GM23338 (cell line): Measurements from ENCODE around the gene TARS1. TPM values are rescaled to one million over a fixed set of nuclear protein-coding genes. Genes with fewer than 3 reads are reported as not detected.

Experiments used
- ATAC-seq: fragments of 200-7000 bp; cut with Tn5 transposase; 3 replicates; pipeline ENCODE4 v1.9.1; 2020
- DNase-seq: peaks from one replicate; pipeline ENCODE4 v3.0.0-alpha.2; 2015; ENCODE audit warnings: low spot score
- H2AFZ ChIP-seq: fragments of 200-600 bp; sonication (generic); 2 replicates; pipeline ENCODE4 v1.8.0; 2016; ENCODE audit warnings: antibody characterized with exemption, mild to moderate bottlenecking, moderate library complexity
- H3F3A ChIP-seq: fragments of 200-600 bp; sonication (generic); replicated peaks from 2 replicates; pipeline ENCODE4 v1.8.0; 2017; ENCODE audit warnings: antibody characterized with exemption, mixed run types, low read depth
- H3K27ac ChIP-seq: fragments of 200-600 bp; sonication (generic); 2 replicates; pipeline ENCODE4 v1.6.1; 2016; ENCODE audit warnings: low read depth
- H3K27me3 ChIP-seq: fragments of 200-600 bp; sonication (generic); 2 replicates; pipeline ENCODE4 v1.8.0; 2016; ENCODE audit warnings: mild to moderate bottlenecking, mixed run types, moderate library complexity; ENCODE audit not compliant: insufficient read depth
- H3K36me3 ChIP-seq: fragments of 200-600 bp; sonication (generic); 2 replicates; pipeline ENCODE4 v1.8.0; 2016; ENCODE audit warnings: mild to moderate bottlenecking; ENCODE audit not compliant: insufficient read depth
- H3K4me1 ChIP-seq: fragments of 200-600 bp; sonication (generic); 2 replicates; pipeline ENCODE4 v1.8.0; 2016; ENCODE audit warnings: mild to moderate bottlenecking, moderate library complexity; ENCODE audit not compliant: insufficient read depth
- H3K4me2 ChIP-seq: fragments of 200-600 bp; sonication (generic); 2 replicates; pipeline ENCODE4 v1.7.1; 2017; ENCODE audit warnings: mixed run types
- H3K4me3 ChIP-seq: fragments of 200-600 bp; sonication (generic); 2 replicates; pipeline ENCODE4 v1.6.1; 2016; ENCODE audit warnings: mixed run types
- H3K79me2 ChIP-seq: fragments of 200-600 bp; sonication (generic); replicated peaks from 2 replicates; pipeline ENCODE4 v1.8.0; 2017; ENCODE audit warnings: mild to moderate bottlenecking; ENCODE audit not compliant: insufficient read depth
- H3K9me2 ChIP-seq: fragments of 200-600 bp; sonication (generic); 2 replicates; pipeline ENCODE4 v1.8.0; 2017; ENCODE audit not compliant: insufficient read depth
- H4K20me1 ChIP-seq: fragments of 200-600 bp; sonication (generic); replicated peaks from 2 replicates; pipeline ENCODE4 v1.8.0; 2017; ENCODE audit warnings: mild to moderate bottlenecking; ENCODE audit not compliant: insufficient read depth
- H3K27ac Mint-ChIP-seq: 2 replicates; pipeline ENCODE4 v1.8.0; 2020; ENCODE audit warnings: inconsistent platforms, mild to moderate bottlenecking, moderate library complexity, mixed read lengths
- H3K27me3 Mint-ChIP-seq: 3 replicates; pipeline ENCODE4 v1.8.0; 2022; ENCODE audit warnings: low read depth, mild to moderate bottlenecking, moderate library complexity, mixed read lengths, inconsistent platforms; ENCODE audit not compliant: insufficient read depth, poor library complexity
- H3K36me3 Mint-ChIP-seq: 3 replicates; pipeline ENCODE4 v1.8.0; 2021; ENCODE audit warnings: low read depth, mild to moderate bottlenecking, inconsistent platforms, moderate library complexity, mixed read lengths
- H3K4me1 Mint-ChIP-seq: 3 replicates; pipeline ENCODE4 v1.8.0; 2020; ENCODE audit warnings: mild to moderate bottlenecking, inconsistent platforms, mixed read lengths
- H3K4me3 Mint-ChIP-seq: 3 replicates; pipeline ENCODE4 v1.8.0; 2021; ENCODE audit warnings: moderate library complexity, mild to moderate bottlenecking, inconsistent platforms, mixed read lengths
- H3K9me3 Mint-ChIP-seq: 3 replicates; pipeline ENCODE4 v1.8.0; 2020; ENCODE audit warnings: moderate library complexity, mild to moderate bottlenecking, inconsistent platforms, mixed read lengths
- CREB1 ChIP-seq: fragments of 250-450 bp; sonication (Bioruptor Pico); IDR thresholded peaks from 2 replicates; pipeline ENCODE4 v1.5.0; 2020; ENCODE audit warnings: low read depth, mild to moderate bottlenecking, moderate library complexity
- CTCF ChIP-seq, 2 experiments: fragments of 200-600 bp in 1 of 2; sonication (generic) in 1 of 2; conservative IDR thresholded peaks; 2 replicates each; pipeline versions ENCODE4 v1.5.1 to v1.6.1; 2016 to 2017; ENCODE audit warnings: antibody characterized with exemption in 2 of 2, low read depth in 2 of 2, mild to moderate bottlenecking in 2 of 2, moderate library complexity in 1 of 2
- ETS1 ChIP-seq: IDR thresholded peaks from 2 replicates; pipeline ENCODE4 v1.6.1; 2016; ENCODE audit warnings: antibody characterized with exemption
- EZH2 ChIP-seq: fragments of 200-600 bp; sonication (generic); IDR thresholded peaks from one replicate; pipeline ENCODE4 v1.8.0; 2017; ENCODE audit warnings: antibody characterized with exemption, mild to moderate bottlenecking, low read depth; ENCODE audit not compliant: unreplicated experiment
- EZH2phosphoT487 ChIP-seq: fragments of 200-600 bp; sonication (generic); IDR thresholded peaks from one replicate; pipeline ENCODE4 v1.8.1; 2018; ENCODE audit warnings: antibody characterized with exemption; ENCODE audit not compliant: unreplicated experiment
- NANOG ChIP-seq: IDR thresholded peaks from 2 replicates; pipeline ENCODE4 v1.6.1; 2016; ENCODE audit warnings: antibody characterized with exemption, borderline replicate concordance
- POLR2AphosphoS5 ChIP-seq: IDR thresholded peaks from 2 replicates; pipeline ENCODE4 v1.6.1; 2016; ENCODE audit warnings: antibody characterized with exemption, low read depth
- ZNF114 ChIP-seq: fragments of 250-450 bp; sonication (Bioruptor Pico); IDR thresholded peaks from 2 replicates; pipeline ENCODE4 v1.5.0; 2020; ENCODE audit warnings: mild to moderate bottlenecking, moderate library complexity
- ZNF331 ChIP-seq: fragments of 250-450 bp; sonication (Bioruptor Pico); IDR thresholded peaks from 2 replicates; pipeline ENCODE4 v1.5.0; 2020; ENCODE audit warnings: low read depth, mild to moderate bottlenecking, moderate library complexity
- ZNF462 ChIP-seq: fragments of 250-450 bp; sonication (Bioruptor Pico); IDR thresholded peaks from 2 replicates; pipeline ENCODE4 v1.5.0; 2020; ENCODE audit warnings: mild to moderate bottlenecking, moderate library complexity
- polyA plus RNA-seq: library from polyadenylated mRNA; unstranded; fragments of >200 nt; fragmentation: Nextera tagmentation; extraction: Ambion mirVana; gene quantifications from 2 replicates; pipeline ENCODE4 v1.2.1, GENCODE V29; 2016
- total RNA-seq: library from RNA; depleted of rRNA; stranded (reverse); fragments of >200 nt; shearing (Covaris generic); gene quantifications from 2 replicates; pipeline ENCODE4 v1.2.3, GENCODE V29; 2014

Gene TARS1
- total and polyA plus RNA-seq, 2 experiments from 2014 or later, result 458 to 473 TPM

- no peaks in the 10 kb centered on the region for H3K4me1 ChIP-seq
- TF ChIP-seq CREB1 (CRISPR knock-in tag) (no peak), CTCF (conservative IDR thresholded peaks at IDR 0.05; ENCODE audit: low read depth in 2 of 2) (no peak), NANOG (no peak), ZNF331 (CRISPR knock-in tag) (no peak), ETS1 (no peak), ZNF114 (CRISPR knock-in tag) (no peak), EZH2 (no peak), EZH2phosphoT487 (no peak), POLR2AphosphoS5 (no peak), ZNF462 (CRISPR knock-in tag) (no peak)
- Mint-ChIP-seq H3K27me3 (no peaks in the 10 kb centered on the region), H3K27ac (no peak overlapping the region), H3K4me1 (peaks cover 4% of the 10 kb centered on the region; the same call in 2 of the 3 replicates), H3K4me3 (no peak overlapping the region), H3K9me3 (no peaks in the 10 kb centered on the region; the same call in 2 of the 3 replicates), H3K36me3 (no peaks in the 10 kb centered on the region)
- H2AFZ ChIP-seq, result no peak overlapping the region
- no peaks in the 10 kb centered on the region for H3K27me3 ChIP-seq
- H3K36me3 ChIP-seq, result no peaks in the 10 kb centered on the region
- no peak overlapping the region for H3K27ac ChIP-seq
- ATAC-seq (no peak), DNase-seq (no peak)
- no peak overlapping the region for H3K4me2 ChIP-seq
- H3K9me2 ChIP-seq, result no peaks in the 10 kb centered on the region
- H3K4me3 ChIP-seq, result no peak overlapping the region
- no peaks in the 10 kb centered on the region for H4K20me1 ChIP-seq
- no peaks in the 10 kb centered on the region for H3K79me2 ChIP-seq
- no peaks in the 10 kb centered on the region for H3F3A ChIP-seq
These were observed 29.3 kb upstream of the TARS1 start for GRCh38 chr5:33411498-33411897.
